HCT116 (cell line): ENCODE results near the gene SLC5A2.

ENCODE experiments used
- CTCF ChIP-seq, 3 experiments: fragments of 200-600 bp in 1 of 3; sonication (generic) in 1 of 3; IDR thresholded peaks in 2 of 3; conservative IDR thresholded peaks in 1 of 3; 2 replicates each; pipeline ENCODE4 v1.5.1; 2012 to 2017; ENCODE audit warnings: low read depth in 2 of 3, low read length in 2 of 3, antibody characterized with exemption in 1 of 3, borderline replicate concordance in 1 of 3, control low read depth in 1 of 3, mild to moderate bottlenecking in 1 of 3, mixed read lengths in 1 of 3, mixed run types in 1 of 3, moderate library complexity in 1 of 3; ENCODE audit not compliant: insufficient read depth in 1 of 3
- EZH2 ChIP-seq: fragments of 200-600 bp; sonication (generic); IDR thresholded peaks from 2 replicates; pipeline ENCODE4 v1.6.1; 2017; ENCODE audit warnings: antibody characterized with exemption, mixed run types
- JUND ChIP-seq: IDR thresholded peaks from 2 replicates; pipeline ENCODE4 v1.6.1; 2012
- POLR2A ChIP-seq: IDR thresholded peaks from 2 replicates; pipeline ENCODE4 v1.7.0; 2011; ENCODE audit warnings: borderline replicate concordance; ENCODE audit not compliant: insufficient read depth, insufficient read length; ENCODE audit errors: extremely low read depth
- YY1 ChIP-seq: IDR thresholded peaks from 2 replicates; pipeline ENCODE4 v1.6.1; 2011; ENCODE audit warnings: low read length, low read depth, moderate library complexity, mild to moderate bottlenecking; ENCODE audit not compliant: insufficient replicate concordance; ENCODE audit errors: extremely low read depth
- ZFX ChIP-seq: fragments of 450-650 bp; IDR thresholded peaks from 2 replicates; pipeline ENCODE4 v1.6.1; 2017

GRCh38 chr16:31453255-31454204 is 29.4 kb upstream of the SLC5A2 start:
- no peak for TF ChIP-seq EZH2
- no peak for TF ChIP-seq ZFX
- TF ChIP-seq CTCF (IDR thresholded peaks at IDR 0.05 in 2 of 3, conservative IDR thresholded peaks at IDR 0.05 in 1 of 3; ENCODE audit: borderline replicate concordance in 1 of 3, insufficient read depth in 1 of 3, low read depth in 2 of 3, low read length in 2 of 3): no peak
- TF ChIP-seq POLR2A: no peak
- no peak for TF ChIP-seq YY1
- no peak for TF ChIP-seq JUND
